Fibroblast of pulmonary artery (primary cell): ENCODE measurements around the gene GNAL.

Experiments used
- DNase-seq: peaks from one replicate; pipeline ENCODE4 v3.0.0-alpha.2; 2010; ENCODE audit warnings: low read depth
- H3K4me3 ChIP-seq: replicated peaks from 2 replicates; pipeline ENCODE4 v1.5.1; 2011; ENCODE audit warnings: low read depth, mild to moderate bottlenecking, control low read depth, low read length, moderate library complexity
- CTCF ChIP-seq: IDR thresholded peaks from 2 replicates; pipeline ENCODE4 v1.5.1; 2011; ENCODE audit warnings: mild to moderate bottlenecking, control low read depth, low read length, inconsistent platforms; ENCODE audit errors: missing control alignments

The GNAL gene

DNA sequence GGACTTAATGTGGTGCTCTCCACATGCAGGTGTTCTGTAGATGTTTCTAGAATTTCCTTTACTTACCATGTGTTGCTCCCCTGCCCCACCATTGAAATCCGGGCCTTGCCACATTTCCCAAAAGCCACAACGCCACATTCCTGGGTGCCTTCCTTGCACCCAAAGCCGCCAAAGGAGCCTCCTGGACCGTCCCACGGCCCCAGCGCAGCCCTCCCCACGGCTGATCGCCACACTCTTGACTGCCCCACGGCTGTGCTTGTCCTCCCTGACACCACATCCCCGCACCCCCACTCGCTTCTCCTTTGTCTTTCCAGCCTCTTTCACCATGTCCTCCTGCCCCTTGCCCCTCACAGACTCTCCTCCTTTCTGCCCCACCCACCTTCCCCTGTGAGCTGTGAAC is 121.9 kb downstream of the GNAL start:
- DNase-seq: no peak
- TF ChIP-seq CTCF: no peak
- no peak overlapping the region for H3K4me3 ChIP-seq

DNA sequence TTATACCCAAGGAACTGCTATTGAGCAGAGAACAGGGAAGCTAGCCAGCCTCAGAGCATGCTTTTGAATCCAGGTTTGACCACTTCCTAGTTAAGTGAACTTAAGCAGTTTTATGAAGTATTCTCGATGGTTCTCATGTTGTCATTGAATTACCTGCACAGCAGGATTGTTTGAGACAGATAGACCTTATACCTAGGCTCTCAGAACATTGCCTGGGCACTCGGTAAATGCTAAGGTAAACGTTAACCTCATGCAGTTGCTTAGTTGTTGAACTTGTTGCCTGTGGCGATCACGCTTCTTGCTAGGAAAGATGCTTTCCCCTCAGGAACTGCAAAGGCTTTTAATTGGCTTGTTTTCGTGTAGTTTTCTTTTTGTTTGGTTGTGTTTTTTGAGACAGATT is 128.2 kb downstream of the GNAL start:
- no peak overlapping the region for H3K4me3 ChIP-seq
- no peak for TF ChIP-seq CTCF
- no peak for DNase-seq

GRCh38 chr18:11818486-11819203 is 129.6 kb downstream of the GNAL start:
- TF ChIP-seq CTCF: no peak
- no peak for DNase-seq
- H3K4me3 ChIP-seq: no peak overlapping the region

DNA sequence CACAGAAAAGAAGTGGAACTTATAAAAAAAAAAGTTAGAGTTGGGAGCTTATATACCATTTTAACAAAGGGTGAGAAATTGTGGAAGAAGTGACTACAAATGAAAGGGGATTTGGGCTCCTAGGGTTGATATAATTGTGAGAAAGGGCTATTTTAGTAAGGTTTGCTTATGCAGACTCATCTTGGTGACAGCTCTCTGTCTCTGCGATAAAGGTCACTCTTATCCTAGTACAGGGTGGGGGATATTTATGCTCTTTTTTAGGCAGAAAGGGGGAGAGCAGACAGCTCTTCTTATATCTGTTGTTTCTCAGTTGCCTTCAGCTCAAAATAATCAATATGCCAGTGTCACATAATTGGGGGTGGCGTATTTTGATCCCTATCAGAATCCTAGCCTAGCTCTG is 130.9 kb downstream of the GNAL start:
- H3K4me3 ChIP-seq: no peak overlapping the region
- no peak for DNase-seq
- no peak for TF ChIP-seq CTCF

GRCh38 chr18:11820697-11821096 is 131.6 kb downstream of the GNAL start:
- TF ChIP-seq CTCF: no peak
- no peak for DNase-seq
- no peak overlapping the region for H3K4me3 ChIP-seq

DNA sequence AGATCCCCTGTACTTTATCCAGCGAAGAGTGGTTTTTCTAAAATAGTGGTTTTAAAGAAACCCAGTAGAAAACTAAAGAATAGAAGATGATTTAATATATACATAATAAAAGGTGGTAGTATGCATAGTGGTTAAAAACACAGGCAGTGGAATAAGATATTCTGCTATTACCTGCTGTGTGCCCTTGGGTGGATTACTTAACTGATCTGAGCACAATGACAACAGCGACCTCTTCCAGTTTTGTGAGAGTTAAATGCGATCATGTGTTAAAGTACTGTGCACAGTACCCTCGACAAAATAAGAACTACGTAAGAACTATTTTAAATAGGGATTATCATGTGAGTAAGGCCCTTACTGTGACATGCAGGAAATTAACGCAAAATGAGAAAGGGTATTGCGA is 132.1 kb downstream of the GNAL start:
- no peak for TF ChIP-seq CTCF
- no peak for DNase-seq
- no peak overlapping the region for H3K4me3 ChIP-seq

GRCh38 chr18:11821643-11822237 is 132.7 kb downstream of the GNAL start:
- DNase-seq: no peak
- no peak overlapping the region for H3K4me3 ChIP-seq
- TF ChIP-seq CTCF: no peak
